Endothelial cell of umbilical vein (primary cell): ENCODE data around the gene VPS41. TPM values are rescaled to one million over a fixed set of nuclear protein-coding genes. Genes with fewer than 3 reads are reported as not detected.

Source experiments
- BruUV-seq: library from RNA; stranded (reverse); fragments of 400-500 nt; replicated peaks from 2 replicates; lab custom pipeline; 2021; lab: Mats Ljungman, UMichigan
- CTCF ChIA-PET: fragments of 300-600, 350-600 bp; sonication (Branson Sonifier 250); formaldehyde crosslinking; loops from one replicate; lab custom pipeline; 2021; ENCODE audit warnings: antibody characterized with exemption, inconsistent platforms; lab: Charles Lee
- POLR2A ChIA-PET: fragments of 300-600, 350-600 bp; sonication (Branson Sonifier 250); formaldehyde crosslinking; loops from one replicate; lab custom pipeline; 2021; ENCODE audit warnings: antibody characterized with exemption, inconsistent platforms; lab: Charles Lee
- DNase-seq: peaks from one replicate; pipeline ENCODE4 v3.0.0-alpha.2; 2011; ENCODE audit warnings: low read depth, low spot score
- FAIRE-seq: peaks from 2 replicates; lab custom pipeline; 2011; peaks lifted over from hg19 to GRCh38; lab: Jason Lieb, UNC
- H2AFZ ChIP-seq: 2 replicates; pipeline ENCODE4 v1.6.0; 2012; ENCODE audit warnings: low read depth, low read length, control low read depth, inconsistent platforms
- H3K27ac ChIP-seq: 2 replicates; pipeline ENCODE4 v1.5.1; 2011; ENCODE audit warnings: low read depth, mild to moderate bottlenecking, control low read depth, low read length, moderate library complexity; ENCODE audit not compliant: insufficient read depth
- H3K27me3 ChIP-seq, 2 experiments: 2 replicates each; pipeline versions ENCODE4 v1.6.0 to v1.6.1; 2011; ENCODE audit warnings: low read length in 2 of 2, mixed read lengths in 1 of 2; ENCODE audit not compliant: control insufficient read depth in 2 of 2, insufficient read depth in 2 of 2
- H3K36me3 ChIP-seq, 2 experiments: 2 replicates in 1 of 2; 3 replicates in 1 of 2; pipeline ENCODE4 v1.5.1; 2011; ENCODE audit warnings: low read length in 2 of 2, mild to moderate bottlenecking in 1 of 2, moderate library complexity in 1 of 2; ENCODE audit not compliant: control insufficient read depth in 2 of 2, insufficient read depth in 2 of 2; ENCODE audit errors: extremely low read depth in 1 of 2
- H3K4me1 ChIP-seq: 3 replicates; pipeline ENCODE4 v1.5.1; 2011; ENCODE audit warnings: mild to moderate bottlenecking, low read length; ENCODE audit not compliant: control insufficient read depth, insufficient read depth; ENCODE audit errors: extremely low read depth
- H3K4me2 ChIP-seq: 2 replicates; pipeline ENCODE4 v1.6.1; 2011; ENCODE audit warnings: low read length, control low read depth, mixed read lengths; ENCODE audit not compliant: insufficient read depth
- H3K4me3 ChIP-seq, 3 experiments: fragments of 200-600 bp in 1 of 3; sonication (generic), shearing (Covaris generic) in 1 of 3; replicated peaks in 1 of 3; 2 replicates each; pipeline ENCODE4 v1.5.1; 2011 to 2016; ENCODE audit warnings: control low read depth in 3 of 3, low read length in 3 of 3, mild to moderate bottlenecking in 2 of 3, inconsistent platforms in 1 of 3, low read depth in 1 of 3, moderate library complexity in 1 of 3; ENCODE audit not compliant: insufficient read depth in 1 of 3
- H3K79me2 ChIP-seq: 2 replicates; pipeline ENCODE4 v1.6.0; 2012; ENCODE audit warnings: low read length, inconsistent platforms; ENCODE audit not compliant: control insufficient read depth, insufficient read depth
- H3K9ac ChIP-seq: replicated peaks from 2 replicates; pipeline ENCODE3; 2011; ENCODE audit warnings: low read length, control low read depth; ENCODE audit not compliant: insufficient read depth; ENCODE audit errors: extremely low read depth
- H3K9me1 ChIP-seq: replicated peaks from 3 replicates; pipeline ENCODE4 v1.6.0; 2011; ENCODE audit warnings: mild to moderate bottlenecking, low read length; ENCODE audit not compliant: control insufficient read depth, insufficient read depth; ENCODE audit errors: extremely low read depth
- H3K9me3 ChIP-seq: replicated peaks from 2 replicates; pipeline ENCODE4 v1.5.1; 2012; ENCODE audit warnings: low read length, inconsistent platforms; ENCODE audit not compliant: control insufficient read depth, insufficient read depth
- H4K20me1 ChIP-seq: replicated peaks from 2 replicates; pipeline ENCODE3; 2011; ENCODE audit warnings: mild to moderate bottlenecking, low read length; ENCODE audit not compliant: control insufficient read depth, insufficient read depth; ENCODE audit errors: extremely low read depth
- CTCF ChIP-seq, 2 donors: IDR thresholded peaks; 1 replicate in 1 of 2; 2 replicates in 1 of 2; pipeline ENCODE4 v1.5.1; 2011; ENCODE audit warnings: low read length in 2 of 2, mild to moderate bottlenecking in 2 of 2, moderate library complexity in 2 of 2, control low read depth in 1 of 2, inconsistent platforms in 1 of 2, low read depth in 1 of 2; ENCODE audit not compliant: insufficient read depth in 1 of 2; ENCODE audit errors: extremely low read depth in 1 of 2
- EZH2 ChIP-seq: IDR thresholded peaks from 2 replicates; pipeline ENCODE4 v1.6.1; 2012; ENCODE audit warnings: borderline replicate concordance, low read depth, mild to moderate bottlenecking, moderate library complexity, low read length, inconsistent platforms; ENCODE audit not compliant: severe bottlenecking
- FOS ChIP-seq: IDR thresholded peaks from 2 replicates; pipeline ENCODE4 v1.6.1; 2011; ENCODE audit warnings: mild to moderate bottlenecking, low read length, moderate library complexity, borderline replicate concordance; ENCODE audit not compliant: insufficient read depth
- GATA2 ChIP-seq: IDR thresholded peaks from 2 replicates; pipeline ENCODE4 v1.7.0; 2011; ENCODE audit warnings: low read depth, mild to moderate bottlenecking, moderate library complexity, mixed read lengths, low read length; ENCODE audit not compliant: insufficient read length, insufficient read depth
- JUN ChIP-seq: IDR thresholded peaks from 2 replicates; pipeline ENCODE4 v1.6.1; 2011; ENCODE audit warnings: borderline replicate concordance, low read depth; ENCODE audit not compliant: insufficient read length, insufficient read depth
- MAX ChIP-seq: IDR thresholded peaks from 2 replicates; pipeline ENCODE4 v1.6.1; 2011; ENCODE audit not compliant: insufficient read depth, insufficient read length
- MYC ChIP-seq: IDR thresholded peaks from one replicate; pipeline ENCODE4 v1.6.1; 2011; ENCODE audit warnings: mild to moderate bottlenecking, low read depth, low read length
- POLR2A ChIP-seq: IDR thresholded peaks from 2 replicates; pipeline ENCODE4 v1.6.1; 2012; ENCODE audit warnings: low read depth, mild to moderate bottlenecking, control low read depth, low read length
- POLR2AphosphoS5 ChIP-seq: IDR thresholded peaks from 2 replicates; pipeline ENCODE4 v1.6.1; 2012; ENCODE audit warnings: low read depth, mild to moderate bottlenecking, control low read depth, low read length, moderate library complexity; ENCODE audit not compliant: insufficient read depth
- dilution Hi-C: fragments of 300-500 bp; cut with MboI; formaldehyde crosslinking; loops from one replicate; pipeline ENCODE4 v1.15.0; 2019; ENCODE audit warnings: low sequenced_read_pairs; ENCODE audit not compliant: extremely low pct_ligation_motif_present
- intact Hi-C: fragments of 100-400 bp; cut with micrococcal nuclease; formaldehyde crosslinking; loops from one replicate; pipeline ENCODE4 v1.10.0; 2022
- polyA plus RNA-seq, 4 experiments: library from polyadenylated mRNA; depleted of rRNA in 3 of 4; stranded (reverse) in 3 of 4; unstranded in 1 of 4; fragments of >200 nt; gene quantifications; 2 replicates each; pipeline versions ENCODE4 v1.2.1 to v1.2.3, GENCODE V29; 2011 to 2012; ENCODE audit warnings: missing spikeins in 1 of 4
- total RNA-seq: library from RNA; stranded (reverse); gene quantifications from 2 replicates; pipeline ENCODE4 v1.2.3, GENCODE V29; 2021

The VPS41 gene
- total and polyA plus RNA-seq, 2 donors (not counting 3 experiments of a cell fraction or from before 2014, with no cell fraction given) = 14.3 to 79.8 TPM

GRCh38 chr7:38844952-38845563 is 63.9 kb downstream of the VPS41 start:
- Histone ChIP-seq H3K36me3 (no peaks in the 10 kb centered on the region), H3K9ac (no peak overlapping the region), H3K4me3 (no peak overlapping the region), H4K20me1 (peaks cover 2% of the 10 kb centered on the region), H3K4me2 (no peak overlapping the region), H3K4me1 (peaks cover 2% of the 10 kb centered on the region), H3K27me3 (no peaks in the 10 kb centered on the region), H3K9me3 (no peaks in the 10 kb centered on the region), H3K27ac (no peak overlapping the region), H3K9me1 (no peaks in the 10 kb centered on the region), H3K79me2 (no peaks in the 10 kb centered on the region), H2AFZ (no peak overlapping the region)
- CTCF ChIA-PET = interaction anchor here (1.4 kb wide), 1 partner anchor 13 kb away, joined by 3 read pairs; no protein-coding TSS in a partner anchor
- intact Hi-C loops = no loop called here
- no peak for TF ChIP-seq GATA2
- TF ChIP-seq FOS = no peak
- no peak for TF ChIP-seq POLR2A
- no peak for TF ChIP-seq POLR2AphosphoS5
- DNase-seq = no peak
- dilution Hi-C loops = no loop called here
- no peak for FAIRE-seq
- no TSS peak for BruUV-seq
- POLR2A ChIA-PET = no interaction called here

DNA sequence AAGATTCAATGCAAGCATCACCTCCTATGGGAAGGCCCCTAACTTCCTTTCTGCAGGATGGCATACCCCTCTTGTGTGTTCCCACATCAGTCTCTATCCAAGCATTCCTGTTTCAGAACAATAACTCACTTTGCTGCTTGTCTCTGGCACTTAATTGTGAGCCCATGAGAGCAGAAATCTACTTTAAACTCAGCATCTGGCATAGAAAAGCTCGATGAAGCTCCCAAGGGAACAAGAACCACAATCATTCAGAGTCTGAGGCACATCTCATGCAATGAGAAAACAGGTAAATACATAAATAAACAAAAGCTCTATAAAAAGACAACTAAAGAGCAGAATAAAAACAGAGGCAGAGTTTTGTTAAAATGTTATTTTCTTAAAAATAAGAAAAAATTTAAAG is 66.2 kb downstream of the VPS41 start:
- peaks cover 2% of the 10 kb centered on the region for H4K20me1 ChIP-seq
- ChIA-PET POLR2A (no interaction called here), CTCF (no interaction called here)
- dilution Hi-C loops (no loop called here), intact Hi-C loops (no loop called here)
- FAIRE-seq (no peak), DNase-seq (no peak)
- no peaks in the 10 kb centered on the region for H3K79me2 ChIP-seq
- no peak overlapping the region for H3K4me3 ChIP-seq
- H3K9me1 ChIP-seq = no peaks in the 10 kb centered on the region
- TF ChIP-seq JUN = no peak
- no peak for TF ChIP-seq CTCF (IDR thresholded peaks at IDR 0.05; ENCODE audit: extremely low read depth in 1 of 2, insufficient read depth in 1 of 2, low read depth in 1 of 2, low read length in 2 of 2)
- no peak for TF ChIP-seq POLR2A
- TF ChIP-seq MYC = no peak
- TF ChIP-seq POLR2AphosphoS5 = no peak
- no peak for TF ChIP-seq GATA2
- no peak for TF ChIP-seq EZH2
- no peak for TF ChIP-seq MAX
- TF ChIP-seq FOS = no peak
- H3K36me3 ChIP-seq = no peaks in the 10 kb centered on the region
- no peak overlapping the region for H3K9ac ChIP-seq
- H3K4me1 ChIP-seq = peaks cover 2% of the 10 kb centered on the region
- H3K27ac ChIP-seq = no peak overlapping the region
- no peaks in the 10 kb centered on the region for H3K27me3 ChIP-seq
- no peak overlapping the region for H3K4me2 ChIP-seq
- H2AFZ ChIP-seq = no peak overlapping the region
- H3K9me3 ChIP-seq = no peaks in the 10 kb centered on the region
- no TSS peak for BruUV-seq
